GM13976 (cell line): ENCODE measurements around the gene WWOX.

Experiments used
- DNase-seq: peaks from one replicate; pipeline ENCODE4 v3.0.0; 2012; ENCODE audit warnings: low spot score
- in situ Hi-C: fragments of 300-500 bp; cut with MboI; formaldehyde crosslinking; loops from one replicate; pipeline ENCODE4 v1.12.0; 2022; ENCODE audit warnings: low sequenced_read_pairs, mixed read lengths, inconsistent platforms; ENCODE audit not compliant: unreplicated experiment
- TF ChIP-seq, protein P1 (sequence below): IDR thresholded peaks from 2 replicates; pipeline ENCODE4 v1.5.1; 2012; ENCODE audit warnings: borderline replicate concordance, mild to moderate bottlenecking; ENCODE audit not compliant: insufficient read depth; ENCODE audit errors: extremely low read depth, missing control alignments, control extremely low read depth

WWOX gene

DNA sequence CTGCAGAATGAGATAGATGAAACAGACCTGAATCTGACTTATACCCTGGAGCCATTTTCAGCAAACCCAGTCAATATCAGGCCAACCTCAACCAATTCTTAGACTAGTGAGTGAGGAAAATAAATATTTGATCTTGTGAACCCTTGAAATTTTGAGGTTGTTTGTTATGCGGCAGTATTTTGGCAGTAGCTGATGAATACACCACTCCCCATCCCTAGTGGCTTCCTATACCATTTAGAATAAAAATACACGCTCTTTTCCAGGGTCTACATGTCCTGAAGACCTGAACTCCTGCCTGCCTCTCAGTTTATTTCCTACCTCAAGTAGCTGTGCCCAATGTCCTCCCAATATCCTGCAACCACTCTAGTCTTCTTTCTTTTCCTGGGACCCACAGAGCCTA, 647.3 kb downstream of the WWOX start:
- in situ Hi-C loops: no loop called here
- no peak for DNase-seq
- TF ChIP-seq, protein P1, sequence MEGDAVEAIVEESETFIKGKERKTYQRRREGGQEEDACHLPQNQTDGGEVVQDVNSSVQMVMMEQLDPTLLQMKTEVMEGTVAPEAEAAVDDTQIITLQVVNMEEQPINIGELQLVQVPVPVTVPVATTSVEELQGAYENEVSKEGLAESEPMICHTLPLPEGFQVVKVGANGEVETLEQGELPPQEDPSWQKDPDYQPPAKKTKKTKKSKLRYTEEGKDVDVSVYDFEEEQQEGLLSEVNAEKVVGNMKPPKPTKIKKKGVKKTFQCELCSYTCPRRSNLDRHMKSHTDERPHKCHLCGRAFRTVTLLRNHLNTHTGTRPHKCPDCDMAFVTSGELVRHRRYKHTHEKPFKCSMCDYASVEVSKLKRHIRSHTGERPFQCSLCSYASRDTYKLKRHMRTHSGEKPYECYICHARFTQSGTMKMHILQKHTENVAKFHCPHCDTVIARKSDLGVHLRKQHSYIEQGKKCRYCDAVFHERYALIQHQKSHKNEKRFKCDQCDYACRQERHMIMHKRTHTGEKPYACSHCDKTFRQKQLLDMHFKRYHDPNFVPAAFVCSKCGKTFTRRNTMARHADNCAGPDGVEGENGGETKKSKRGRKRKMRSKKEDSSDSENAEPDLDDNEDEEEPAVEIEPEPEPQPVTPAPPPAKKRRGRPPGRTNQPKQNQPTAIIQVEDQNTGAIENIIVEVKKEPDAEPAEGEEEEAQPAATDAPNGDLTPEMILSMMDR: no peak

DNA sequence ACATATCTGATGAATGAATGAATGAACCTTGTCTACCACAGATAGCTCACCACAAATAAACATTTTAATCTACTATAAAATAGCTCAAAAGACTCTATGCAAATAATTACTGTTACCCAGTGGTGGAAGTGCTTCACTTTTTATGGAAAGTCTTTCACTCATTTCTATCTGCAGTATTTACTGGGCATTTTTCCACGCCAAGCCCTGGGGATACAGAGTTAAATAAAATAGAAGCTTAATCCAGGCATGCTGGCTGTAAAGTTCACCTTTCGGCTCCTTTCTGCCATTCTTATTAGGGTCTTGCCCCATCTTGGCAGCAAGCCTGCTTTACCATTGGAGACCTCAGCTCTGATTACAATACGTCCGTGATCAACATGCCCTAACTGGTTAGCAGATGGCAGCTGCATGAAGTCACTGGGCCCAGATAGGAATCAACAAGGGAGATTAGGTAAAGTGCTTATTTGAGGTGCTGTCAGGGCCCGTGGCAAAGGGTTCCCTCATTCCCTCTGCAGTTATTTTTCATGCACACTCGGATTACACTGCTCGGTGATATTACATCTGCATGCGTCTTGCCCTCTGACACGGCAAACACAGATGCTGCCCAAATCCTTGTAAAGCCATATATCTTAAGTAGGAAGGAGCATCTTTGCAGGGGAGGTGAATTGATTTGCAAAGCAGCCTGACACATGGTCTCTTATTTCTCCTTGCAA, 648.9 kb downstream of the WWOX start:
- TF ChIP-seq, protein P1: no peak
- in situ Hi-C loops: no loop called here
- DNase-seq: no peak

DNA sequence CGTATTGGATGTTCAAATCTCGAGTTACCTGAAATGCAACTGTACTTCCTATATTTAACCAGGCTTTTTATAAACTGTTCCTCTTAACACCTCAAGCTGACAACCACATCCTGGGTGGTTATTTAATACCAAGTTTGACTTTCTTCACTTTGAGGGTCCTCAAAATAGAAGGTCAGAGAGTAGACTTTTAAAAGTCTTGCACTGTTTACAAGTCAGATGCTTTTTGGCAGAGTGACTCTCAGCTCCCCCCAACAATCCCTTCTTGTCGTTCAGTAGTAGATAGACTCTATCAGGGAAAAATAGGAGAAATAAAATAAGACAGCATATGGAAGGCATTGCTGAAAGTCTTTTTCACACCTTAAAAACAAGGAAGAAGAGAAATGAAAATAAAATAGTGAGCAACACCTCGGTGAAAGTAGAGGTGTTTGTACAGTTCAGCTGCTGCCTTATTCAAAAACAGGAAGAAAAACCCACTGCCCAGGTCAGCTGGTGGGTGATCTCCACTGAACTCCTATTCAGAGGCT, 650.4 kb downstream of the WWOX start:
- no peak for DNase-seq
- TF ChIP-seq, protein P1: no peak
- in situ Hi-C loops: no loop called here

DNA sequence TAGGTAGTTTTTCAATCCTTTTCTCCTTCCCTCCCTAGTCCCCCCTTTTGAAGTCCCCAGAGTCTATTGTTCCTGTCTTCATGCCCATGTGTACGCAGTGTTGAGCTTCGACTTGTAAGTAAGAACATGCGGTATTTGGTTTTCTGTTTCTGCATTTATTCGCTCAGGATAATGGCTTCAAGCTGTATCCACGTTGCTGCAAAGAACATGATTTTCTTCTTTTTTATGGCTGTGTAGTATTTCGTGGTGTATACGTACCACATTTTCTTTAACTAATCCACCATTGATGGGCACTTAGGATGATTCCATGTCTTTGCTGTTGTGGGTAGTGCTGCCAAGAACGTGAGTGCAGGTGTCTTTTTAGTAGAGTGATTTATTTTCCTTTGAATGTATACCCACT, 651.2 kb downstream of the WWOX start:
- TF ChIP-seq, protein P1: no peak
- in situ Hi-C loops: no loop called here
- no peak for DNase-seq

DNA sequence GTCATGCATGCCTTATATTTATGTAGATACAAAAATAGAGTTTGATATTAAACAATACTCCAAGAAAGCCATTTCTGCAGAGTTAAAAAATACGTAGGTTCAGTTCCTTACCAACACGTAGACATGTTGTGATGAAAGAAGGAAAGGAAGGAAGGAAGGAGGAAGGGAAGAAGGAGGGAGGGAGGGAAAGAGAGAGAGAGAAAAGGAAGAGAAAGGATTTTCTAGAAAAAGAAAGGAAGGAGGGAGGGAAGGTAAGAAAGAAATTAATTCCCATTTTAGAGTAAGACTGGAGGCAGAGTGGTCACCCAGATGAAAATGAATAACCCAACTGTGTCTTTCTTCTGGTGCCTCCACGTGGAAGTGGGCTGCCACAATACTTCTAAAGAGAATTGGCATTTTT, 652.1 kb downstream of the WWOX start:
- in situ Hi-C loops: no loop called here
- TF ChIP-seq, protein P1: no peak
- DNase-seq: no peak

DNA sequence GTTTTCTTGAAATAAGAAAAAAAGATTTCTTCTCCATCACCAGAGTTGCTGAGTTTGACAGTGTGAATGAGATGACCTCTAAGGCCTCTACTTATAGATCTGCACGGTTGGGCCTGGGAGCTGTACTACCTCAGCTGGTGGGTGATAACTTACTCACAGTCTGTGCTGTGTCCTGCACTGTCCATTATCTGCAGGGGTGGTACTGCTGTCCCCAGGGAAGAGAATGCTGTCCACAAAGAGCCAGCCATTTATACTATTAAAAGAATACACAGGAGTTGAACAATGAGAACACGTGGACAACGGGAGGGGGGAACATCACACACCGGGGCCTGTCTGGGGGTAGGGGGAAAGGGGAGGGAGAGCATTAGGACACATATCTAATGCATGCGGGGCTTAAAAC, 655.3 kb downstream of the WWOX start:
- in situ Hi-C loops: no loop called here
- TF ChIP-seq, protein P1: no peak

More for the DNA sequence above, 655.3 kb downstream of the WWOX start:
- DNase-seq: no peak
